Heart left ventricle (tissue), 16 donors: ENCODE measurements around the gene SMCO3. TPM values are rescaled to one million over a fixed set of nuclear protein-coding genes. Genes with fewer than 3 reads are reported as not detected.
"Not testable (repeated sequence)": the region's sequence is repeated elsewhere in the genome, so short reads cannot be mapped to it uniquely, and the experiment has no call there.

Experiments
- ATAC-seq, 4 donors: fragments of 200-7000 bp; cut with Tn5 transposase; one replicate each; pipeline ENCODE4 v1.9.1; 2020 to 2022; ENCODE audit warnings: moderate library complexity in 4 of 4, mild to moderate bottlenecking in 3 of 4, moderate number of reproducible peaks in 1 of 4
- DNase-seq, 5 donors: peaks; one replicate each; pipeline ENCODE4 v3.0.0-alpha.2; 2020
- H3K27ac ChIP-seq, 12 donors: fragments of 200-600 bp; sonication (generic) in 4 of 12; one replicate each; pipeline versions ENCODE4 v1.5.0 to v1.8.0; 2016 to 2022; ENCODE audit warnings: mild to moderate bottlenecking in 2 of 12
- H3K27me3 ChIP-seq, 9 donors: fragments of 200-600 bp; sonication (generic) in 2 of 9; one replicate each; pipeline versions ENCODE4 v1.5.1 to v1.8.0; 2016 to 2022; ENCODE audit warnings: mild to moderate bottlenecking in 3 of 9
- H3K36me3 ChIP-seq, 9 donors: fragments of 200-600 bp; sonication (generic) in 2 of 9; one replicate each; pipeline versions ENCODE4 v1.5.0 to v1.8.0; 2018 to 2022; ENCODE audit warnings: mild to moderate bottlenecking in 2 of 9
- H3K4me1 ChIP-seq, 12 donors: fragments of 200-600 bp; sonication (generic) in 4 of 12; one replicate each; pipeline versions ENCODE4 v1.5.0 to v1.8.0; 2016 to 2022; ENCODE audit warnings: mild to moderate bottlenecking in 3 of 12
- H3K4me3 ChIP-seq, 12 donors: fragments of 200-600 bp; sonication (generic) in 4 of 12; one replicate each; pipeline versions ENCODE4 v1.5.0 to v1.8.0; 2017 to 2022; ENCODE audit warnings: mild to moderate bottlenecking in 9 of 12, moderate library complexity in 4 of 12
- H3K9me3 ChIP-seq, 12 donors: fragments of 200-600 bp; sonication (generic) in 4 of 12; one replicate each; pipeline versions ENCODE4 v1.5.0 to v1.8.0; 2016 to 2022; ENCODE audit warnings: mild to moderate bottlenecking in 1 of 12
- CTCF ChIP-seq, 12 donors: fragments of 200-600 bp; sonication (generic) in 4 of 12; IDR thresholded peaks; one replicate each; pipeline versions ENCODE4 v1.5.0 to v1.8.0; 2018 to 2022; ENCODE audit warnings: antibody characterized with exemption in 12 of 12, mild to moderate bottlenecking in 5 of 12
- POLR2A ChIP-seq, 2 donors: fragments of 450-650 bp; IDR thresholded peaks; one replicate each; pipeline ENCODE4 v1.6.1; 2017; ENCODE audit warnings: antibody characterized with exemption in 2 of 2, mild to moderate bottlenecking in 2 of 2, moderate library complexity in 2 of 2
- WGBS, 4 donors: extraction: QIAGEN DNeasy Blood & Tissue Kit in 2 of 4; methylation state at CpG; one replicate each; pipeline versions ENCODE4 v1.1.5 to v1.1.7; 2013 to 2018; 5-methylcytosine and 5-hydroxymethylcytosine counted together
- intact Hi-C, 10 donors: fragments of 100-400 bp; cut with DNase I; formaldehyde crosslinking; loops; one replicate each; pipeline versions ENCODE4 v1.11.1 to v1.14.2; 2022
- polyA plus RNA-seq, 2 donors: library from polyadenylated mRNA; stranded (reverse); fragments of 200-250 nt; gene quantifications; one replicate each; pipeline ENCODE4 v1.2.3, GENCODE V29; 2013
- total RNA-seq, 9 donors: library from RNA; depleted of rRNA in 2 of 9; stranded (reverse); fragments of >200 nt in 2 of 9; fragmentation: NEBNext Ultra II Directional in 3 of 9; extraction: Animal tissue kit (Norgen Biotek cat#: 25700) in 3 of 9; gene quantifications; one replicate each; pipeline versions ENCODE4 v1.1.0 to v1.2.4, GENCODE V29; 2016 to 2023
- donor health status: ischemic (EF 13 %, LVEDD 7.1; RV severe dilation, severe dysfunction).
- donor health status: healthy with polysubstance abuse.
- donor health status: DM: no; HTN: yes; CAD: no.
- donor health status: DM: no; HTN: no; CAD: no.
- donor health status: ischemic (EF 25% LVEDD 6.9; RV normal size, moderate dysfunction).
- donor health status: ischemic (EF 25% LVEDD 5.7; RV mildly dilated, moderate dysfunction).
- donor health status: healthy.
- donor health status: DM: yes; HTN: yes; CAD: no.
- donor health status: ischemic (EF 35%, LVEDD 5.7; RV mildly dilated, moderate dysfunction).
- donor health status: nonischemic (EF 11% LVEDD 7.7; RV severe dilation, severe dysfunction).
- donor health status: DM: yes; HTN: yes; CAD: no.
- donor health status: PGD.
- donor health status: ischemic (EF 29% LVEDD 5.4; RV normal size, mild dysfunction).
- donor health status: nonischemic (EF 23%, LVEDD 6.1; RV moderate dilation, normal function).

The SMCO3 gene
- total and polyA plus RNA-seq, 11 donors: 0.07 to 0.91 (median 0.17) TPM; not detected in 5

GRCh38 chr12:14766649-14767215, 47.2 kb downstream of the SMCO3 start:
- Histone ChIP-seq H3K27me3 (no peaks in the 10 kb centered on the region), H3K4me1 (peaks cover 0 to 21% (median 7%) of the 10 kb centered on the region in 12 donors), H3K9me3 (peaks cover 0 to 21% (median 0%) of the 10 kb centered on the region in 12 donors), H3K4me3 (no peak overlapping the region), H3K27ac (no peak overlapping the region), H3K36me3 (peaks cover 0 to 10% (median 0%) of the 10 kb centered on the region in 9 donors)
- TF ChIP-seq CTCF (IDR thresholded peaks at IDR 0.05) (no peak), POLR2A (IDR thresholded peaks at IDR 0.05) (no peak)
- DNase-seq (no peak), ATAC-seq (no peak)
- WGBS, 4 donors: 89 to 96% (median 92%) methylated on average over 3 of the region's 3 CpGs
- intact Hi-C loops: no loop called here

DNA sequence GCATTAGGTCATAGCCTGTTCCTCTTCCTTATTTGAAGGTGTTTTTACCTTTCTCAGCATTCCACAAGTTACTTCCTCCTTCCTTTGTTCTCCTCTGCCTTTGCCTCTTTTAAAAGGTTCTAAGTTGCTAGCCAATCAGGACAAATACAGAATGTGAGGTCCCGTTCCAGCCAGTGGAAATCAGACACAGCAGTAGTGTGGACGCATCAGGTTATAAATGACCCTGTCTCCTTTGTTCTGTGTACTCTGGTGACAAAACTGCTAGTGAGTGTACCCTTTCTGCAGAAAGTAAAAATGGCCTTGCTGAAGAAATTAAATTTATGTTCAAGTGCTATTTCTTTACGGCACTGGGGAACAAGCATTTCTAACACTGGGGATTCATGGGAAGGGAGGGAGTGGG, 48.0 kb downstream of the SMCO3 start:
- H3K27ac ChIP-seq, DNase-seq, intact Hi-C loops, H3K27me3 ChIP-seq, ATAC-seq, H3K4me3 ChIP-seq: not testable (repeated sequence)
- Histone ChIP-seq H3K9me3 (peaks cover 0 to 21% (median 0%) of the 10 kb centered on the region in 12 donors), H3K4me1 (peaks cover 0 to 19% (median 4%) of the 10 kb centered on the region in 12 donors), H3K36me3 (peaks cover 0 to 10% (median 0%) of the 10 kb centered on the region in 9 donors)
- 95 to 98% (median 97%) methylated on average over 3 of the region's 3 CpGs for WGBS, 4 donors

DNA sequence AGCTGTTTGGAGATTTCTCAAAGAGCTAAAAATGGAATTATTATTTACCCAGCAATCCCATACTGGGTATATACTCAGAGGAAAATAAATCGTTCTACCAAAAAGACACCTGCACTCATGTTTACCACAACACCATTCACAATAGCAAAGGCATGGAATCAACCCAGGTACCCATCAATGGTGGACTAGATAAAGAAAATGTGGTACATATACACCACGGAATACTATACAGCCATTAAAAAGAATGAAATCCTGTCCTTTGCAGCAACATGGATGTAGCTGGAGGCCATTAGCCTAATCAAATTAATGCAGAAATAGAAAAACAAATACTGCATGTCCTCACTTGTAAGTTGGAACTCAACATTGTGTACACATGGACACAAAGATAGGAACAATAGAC, 48.6 kb downstream of the SMCO3 start:
- no peak for TF ChIP-seq POLR2A (IDR thresholded peaks at IDR 0.05)
- no peak for TF ChIP-seq CTCF (IDR thresholded peaks at IDR 0.05)
- 94 to 98% (median 97%) methylated on average over 2 of the region's 2 CpGs for WGBS, 4 donors
- no peak for DNase-seq
- no peak overlapping the region for H3K4me3 ChIP-seq
- H3K4me1 ChIP-seq: peaks cover 0 to 19% (median 4%) of the 10 kb centered on the region in 12 donors
- H3K27me3 ChIP-seq: no peaks in the 10 kb centered on the region
- ATAC-seq: no peak
- peaks cover 0 to 21% (median 0%) of the 10 kb centered on the region in 12 donors for H3K9me3 ChIP-seq
- intact Hi-C loops: no loop called here
- peaks cover 0 to 10% (median 0%) of the 10 kb centered on the region in 9 donors for H3K36me3 ChIP-seq
- H3K27ac ChIP-seq: no peak overlapping the region

- ATAC-seq, H3K4me3 ChIP-seq, intact Hi-C loops, DNase-seq, H3K27ac ChIP-seq, H3K36me3 ChIP-seq, H3K27me3 ChIP-seq, H3K4me1 ChIP-seq: not testable (repeated sequence)
- H3K9me3 ChIP-seq: peaks cover 0 to 10% (median 0%) of the 10 kb centered on the region in 12 donors
- 80 to 95% (median 88%) methylated on average over 6 of the region's 6 CpGs for WGBS, 4 donors
Observed at GRCh38 chr12:14759711-14760280, 54.2 kb downstream of the SMCO3 start.

DNA sequence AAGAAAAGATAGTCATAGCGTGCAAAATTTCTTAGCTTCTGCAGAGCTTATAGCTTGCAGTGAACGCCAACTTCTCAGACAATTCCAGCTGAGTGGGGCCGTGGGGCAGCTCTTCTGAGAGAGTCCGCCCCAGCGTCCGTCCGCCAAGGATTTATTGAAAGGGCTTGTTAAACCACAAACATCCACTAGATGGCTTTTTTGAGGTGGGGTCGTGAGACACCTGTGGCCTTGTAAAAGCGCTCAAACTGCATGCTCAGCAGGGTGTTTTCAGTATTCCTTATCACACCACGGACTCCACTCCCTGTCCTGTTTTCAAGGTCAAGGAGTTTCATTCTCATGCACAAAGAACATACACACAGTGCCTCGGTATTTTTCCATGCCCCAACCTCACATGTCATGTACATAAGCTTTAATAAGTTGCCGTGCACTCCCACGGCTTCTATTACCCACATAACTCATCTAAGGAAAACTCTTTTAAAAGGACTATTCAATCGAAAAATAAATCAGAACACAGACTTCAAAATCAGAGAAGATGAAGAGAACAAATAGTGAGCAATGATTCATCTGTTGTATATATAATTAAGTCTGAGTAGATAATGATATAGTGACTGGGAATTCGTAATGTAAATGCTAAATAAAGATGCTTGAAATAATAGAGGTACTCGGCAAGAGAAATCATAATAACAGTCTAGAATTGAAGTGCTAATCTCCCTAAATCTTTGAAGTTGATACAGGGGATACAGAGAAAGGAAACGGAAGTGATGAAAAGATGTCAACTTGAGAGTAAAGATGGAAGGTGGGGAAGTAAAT, 57.4 kb downstream of the SMCO3 start:
- DNase-seq: no peak
- H3K4me3 ChIP-seq: no peak overlapping the region
- intact Hi-C loops: no loop called here
- H3K27ac ChIP-seq: no peak overlapping the region
- no peaks in the 10 kb centered on the region for H3K36me3 ChIP-seq
- no peak for ATAC-seq
- 45 to 60% (median 47%) methylated on average over 17 of the region's 17 CpGs for WGBS, 4 donors
- no peaks in the 10 kb centered on the region for H3K27me3 ChIP-seq
- H3K9me3 ChIP-seq: peaks cover 0 to 10% (median 0%) of the 10 kb centered on the region in 12 donors
- H3K4me1 ChIP-seq: no peaks in the 10 kb centered on the region
- TF ChIP-seq POLR2A (IDR thresholded peaks at IDR 0.05): no peak
- TF ChIP-seq CTCF (IDR thresholded peaks at IDR 0.05): peak in 9 of 12 donors; percentile 8 to 38 (median 20)
